RPMI8226 (cell line): Measurements from ENCODE around the gene MAP4K2.

Experiments used
- DNase-seq: peaks from one replicate; pipeline ENCODE4 v3.0.0-alpha.2; 2015

MAP4K2 gene

DNA sequence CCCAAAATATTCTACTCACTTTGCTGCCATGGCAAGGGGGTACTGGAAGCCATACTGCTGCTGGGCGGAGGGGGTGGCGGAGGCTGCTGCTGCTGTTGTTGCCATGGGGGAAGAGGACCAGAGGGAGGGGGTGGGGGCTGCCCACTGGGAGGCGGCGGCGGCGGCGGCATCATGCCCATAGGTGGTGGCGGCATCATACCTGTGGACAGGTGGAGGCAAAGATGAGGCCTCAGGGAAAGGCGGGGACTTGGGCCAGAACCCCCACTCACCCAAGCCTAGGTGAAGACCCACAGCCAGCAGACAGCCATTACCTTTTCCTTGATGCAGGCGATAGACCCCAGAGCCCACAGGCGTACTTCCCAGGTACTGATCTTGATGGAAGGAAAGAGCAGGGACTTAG is 36.1 kb downstream of the MAP4K2 start:
- no peak for DNase-seq

DNA sequence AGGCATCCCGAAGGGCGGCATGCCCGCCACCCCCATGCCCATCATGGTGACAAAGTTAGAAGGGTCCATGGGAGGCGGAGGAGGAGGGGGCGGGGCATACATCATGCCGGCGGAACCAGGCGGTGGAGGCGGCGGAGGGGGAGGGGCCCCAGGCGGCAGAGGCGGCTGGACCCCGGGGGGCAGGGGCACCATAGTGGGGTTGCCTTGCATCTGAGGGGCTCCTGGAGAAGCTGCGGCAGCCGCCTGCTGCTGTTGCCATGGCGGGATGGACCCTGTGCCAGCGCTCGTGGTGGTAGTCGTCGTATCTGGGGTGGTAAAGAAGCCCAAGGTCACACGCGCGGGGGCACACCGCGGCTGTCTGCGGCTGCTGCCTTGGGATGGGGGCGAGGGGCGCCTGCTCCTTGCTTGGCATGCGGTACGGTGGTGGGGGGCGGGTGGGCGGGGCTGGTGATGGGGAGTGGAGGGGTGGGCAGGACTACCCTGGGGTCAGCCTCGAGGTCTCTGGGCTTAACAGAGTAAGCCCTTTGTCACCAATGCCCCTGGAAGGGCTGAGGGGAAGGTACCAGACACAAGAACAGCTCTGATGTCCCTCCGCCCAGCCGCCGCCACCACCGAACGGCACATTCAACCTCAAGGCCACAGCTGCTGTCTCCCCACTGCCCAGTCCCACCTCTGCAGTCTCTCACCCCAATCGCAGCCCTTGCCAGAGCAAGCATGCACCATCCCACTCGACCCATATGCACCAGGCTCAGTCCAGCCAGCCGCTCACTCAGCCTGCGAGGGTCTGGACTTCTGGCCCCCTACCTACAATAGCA is 37.0 kb downstream of the MAP4K2 start:
- no peak for DNase-seq

DNA sequence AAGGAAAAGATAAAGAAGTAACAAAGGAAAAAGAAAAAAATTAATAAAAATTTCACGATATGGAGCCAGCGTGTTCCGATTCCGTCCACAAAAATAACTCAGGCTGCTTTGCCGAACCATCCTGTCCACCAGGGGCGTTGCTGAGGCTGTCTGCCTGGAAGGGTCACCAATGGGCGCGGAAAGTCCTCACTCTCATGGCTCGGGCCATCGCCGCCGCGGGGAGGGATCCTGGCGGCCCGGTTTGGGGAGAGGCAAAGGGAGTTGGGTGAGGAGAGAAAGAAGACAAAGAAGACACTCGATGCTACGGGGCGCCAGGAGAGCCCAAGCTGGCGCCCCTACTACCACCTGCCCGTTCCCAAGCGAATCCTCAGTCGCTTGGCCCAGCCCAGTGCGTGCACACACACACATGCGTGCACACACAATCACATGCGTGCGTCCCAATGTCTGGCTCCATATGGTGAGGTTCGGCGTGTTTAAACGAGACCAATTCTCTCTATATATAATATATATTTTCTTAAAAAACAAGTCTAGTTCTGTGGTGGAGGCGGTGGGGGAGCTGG is 37.6 kb downstream of the MAP4K2 start:
- DNase-seq: no peak

DNA sequence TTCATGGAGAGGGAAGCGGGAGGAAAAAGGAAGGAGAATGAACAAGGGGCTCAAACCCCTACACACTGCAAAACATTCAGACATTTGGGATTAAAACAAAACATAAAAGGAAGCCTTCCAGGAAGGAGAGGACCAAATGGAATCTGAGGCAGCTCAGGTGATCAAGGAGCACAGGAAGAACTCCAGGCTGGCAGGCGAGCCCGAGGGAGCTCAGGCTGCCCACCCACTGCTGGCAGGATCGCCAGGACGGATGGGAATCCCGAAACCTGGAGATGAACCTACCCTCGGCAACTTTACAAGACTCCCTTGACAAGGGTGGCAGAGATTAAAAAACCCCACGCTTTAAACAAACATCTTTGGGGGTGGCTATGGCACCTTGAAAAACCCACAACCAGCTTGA is 38.3 kb downstream of the MAP4K2 start:
- no peak for DNase-seq

DNA sequence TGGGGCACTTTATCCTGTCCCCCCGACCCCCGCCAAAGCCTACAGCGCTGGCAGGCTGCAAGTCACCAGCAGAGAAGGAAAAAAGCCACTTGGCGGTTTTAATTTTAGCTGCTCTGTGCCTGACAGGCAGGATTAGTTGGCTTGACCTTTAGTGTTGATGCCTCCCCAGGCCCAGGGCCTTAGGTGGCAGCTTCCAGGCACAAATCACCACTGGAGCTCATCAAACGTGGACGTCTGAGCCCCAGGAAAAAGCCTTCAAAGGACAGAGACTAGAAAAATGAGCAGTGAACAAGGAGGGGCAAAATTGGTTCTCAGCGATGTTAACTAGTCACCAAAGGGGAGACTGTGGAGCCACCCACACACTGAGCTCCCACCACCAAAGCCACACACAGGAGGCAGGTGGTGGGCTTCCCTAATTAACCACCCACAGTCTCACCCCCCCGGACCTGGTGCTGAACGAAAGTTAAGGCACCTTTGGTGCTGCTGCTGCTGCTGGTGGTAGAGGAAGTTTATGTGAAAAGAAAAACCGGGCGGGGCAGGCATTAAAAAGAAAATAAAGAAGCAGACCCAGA is 38.9 kb downstream of the MAP4K2 start:
- DNase-seq: no peak

DNA sequence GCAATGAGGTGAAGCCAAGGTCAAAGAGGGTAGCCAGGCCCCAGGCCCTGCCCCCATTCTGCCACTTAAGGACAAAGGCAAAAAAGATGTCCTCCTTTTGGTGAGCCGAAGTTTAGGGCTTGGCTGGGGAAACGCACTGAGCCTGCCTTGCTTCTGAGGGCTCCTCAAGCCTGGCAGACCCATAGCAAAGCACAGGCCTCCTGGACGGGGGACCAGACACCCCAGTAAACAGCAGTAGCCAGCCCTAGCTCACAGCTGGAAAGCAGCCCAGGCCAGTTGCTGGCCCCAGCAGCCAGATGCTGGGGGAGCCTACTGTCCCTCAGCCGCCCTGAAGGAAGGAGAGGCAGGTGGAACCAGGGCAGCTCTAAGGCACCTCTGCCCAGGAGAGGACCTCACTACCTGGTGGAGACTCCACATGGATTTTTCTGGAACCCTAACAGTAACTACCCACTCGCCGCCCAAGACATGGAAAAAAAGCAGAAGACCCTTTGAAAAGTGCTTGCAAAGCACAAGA is 39.4 kb downstream of the MAP4K2 start:
- DNase-seq: no peak

DNA sequence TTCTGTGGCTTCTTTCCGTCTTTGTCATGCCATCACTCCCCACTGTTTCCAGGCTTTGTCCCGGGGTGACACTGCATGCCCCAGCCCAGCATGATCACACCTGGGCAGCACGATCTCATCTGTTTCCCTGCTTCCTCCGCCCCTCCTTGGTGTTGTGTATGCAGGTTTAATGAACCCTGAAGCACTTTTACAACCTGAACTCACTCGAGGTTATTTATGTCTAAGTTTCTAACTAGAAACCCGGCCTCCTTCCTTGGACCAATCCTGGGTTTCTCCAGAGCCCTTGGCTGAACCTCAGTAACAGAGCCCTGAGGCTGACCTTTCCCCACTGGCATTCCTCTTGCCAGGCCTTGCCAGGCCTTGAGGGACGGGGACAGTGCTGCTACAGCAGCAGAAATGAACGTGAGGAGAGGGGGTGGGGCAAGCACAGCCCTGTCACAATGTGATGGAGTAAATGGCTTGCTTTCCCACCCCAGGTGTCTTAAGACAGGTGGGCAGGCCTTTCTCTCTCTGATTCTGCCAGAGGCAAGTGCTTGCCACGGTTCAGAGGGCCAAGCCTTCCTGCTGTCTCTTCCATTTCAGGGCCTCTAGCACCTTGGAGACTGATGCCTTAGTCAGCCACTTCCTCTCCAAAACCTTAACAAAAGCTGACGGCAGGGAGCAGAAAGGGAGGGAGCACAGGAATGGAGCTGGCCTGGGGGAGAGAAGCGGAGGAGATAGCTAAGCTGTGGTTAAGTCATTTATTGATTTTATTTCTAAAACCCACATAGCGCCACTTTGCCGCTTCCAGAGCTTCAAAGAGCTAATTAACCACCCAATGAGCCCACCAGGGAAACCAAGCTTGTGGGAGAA is 40.1 kb downstream of the MAP4K2 start:
- no peak for DNase-seq

DNA sequence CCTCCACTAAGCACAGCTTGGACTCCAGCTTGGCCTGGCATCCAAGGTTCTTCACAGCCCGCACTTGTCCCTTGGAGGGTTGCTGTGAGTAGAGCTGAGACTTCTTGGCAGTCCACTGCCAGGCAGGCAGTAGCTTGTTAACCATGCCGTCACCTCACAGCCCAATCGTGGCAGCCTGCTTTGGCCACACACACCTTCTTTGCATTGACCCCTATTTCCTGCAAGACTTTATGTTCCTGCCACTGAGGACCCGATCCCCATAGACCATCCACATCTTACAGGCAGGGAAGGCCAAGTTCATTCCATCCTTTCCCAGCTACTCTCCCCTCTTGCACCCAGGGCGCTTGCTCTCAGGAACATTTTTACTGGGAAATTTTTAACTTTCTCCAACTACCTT is 40.7 kb downstream of the MAP4K2 start:
- DNase-seq: no peak

DNA sequence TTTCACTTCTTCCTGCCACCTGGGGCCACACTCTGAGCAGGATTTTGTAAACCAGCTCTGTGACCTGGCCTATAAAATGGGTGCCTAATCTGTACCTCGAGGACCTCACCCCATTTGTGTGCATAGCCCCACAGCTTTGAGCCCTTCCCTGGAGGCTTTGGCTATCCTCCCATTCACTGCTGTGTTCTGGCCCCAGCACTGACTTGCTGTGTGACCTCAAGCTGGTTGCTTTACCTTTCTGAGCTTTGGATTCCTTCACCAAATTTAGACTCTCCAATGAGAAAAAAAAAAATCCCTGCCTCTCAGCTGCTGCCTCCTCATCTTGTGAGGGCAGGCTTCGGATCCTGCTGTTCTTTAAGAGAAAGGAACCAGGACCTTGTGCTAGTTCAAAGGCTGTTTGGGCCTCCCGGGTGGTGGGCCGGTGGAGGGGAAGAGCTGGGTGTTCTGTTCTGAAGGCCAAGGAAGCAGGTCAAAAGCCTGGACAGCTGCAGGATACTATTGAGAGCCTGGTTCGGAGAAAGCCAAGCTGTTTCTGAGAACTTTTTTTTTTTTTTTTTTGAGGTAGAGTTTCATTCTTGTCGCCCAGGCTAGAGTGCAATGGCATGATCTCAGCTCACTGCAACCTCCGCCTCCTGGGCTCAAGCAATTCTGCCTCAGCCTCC is 42.1 kb downstream of the MAP4K2 start:
- DNase-seq: no peak

DNA sequence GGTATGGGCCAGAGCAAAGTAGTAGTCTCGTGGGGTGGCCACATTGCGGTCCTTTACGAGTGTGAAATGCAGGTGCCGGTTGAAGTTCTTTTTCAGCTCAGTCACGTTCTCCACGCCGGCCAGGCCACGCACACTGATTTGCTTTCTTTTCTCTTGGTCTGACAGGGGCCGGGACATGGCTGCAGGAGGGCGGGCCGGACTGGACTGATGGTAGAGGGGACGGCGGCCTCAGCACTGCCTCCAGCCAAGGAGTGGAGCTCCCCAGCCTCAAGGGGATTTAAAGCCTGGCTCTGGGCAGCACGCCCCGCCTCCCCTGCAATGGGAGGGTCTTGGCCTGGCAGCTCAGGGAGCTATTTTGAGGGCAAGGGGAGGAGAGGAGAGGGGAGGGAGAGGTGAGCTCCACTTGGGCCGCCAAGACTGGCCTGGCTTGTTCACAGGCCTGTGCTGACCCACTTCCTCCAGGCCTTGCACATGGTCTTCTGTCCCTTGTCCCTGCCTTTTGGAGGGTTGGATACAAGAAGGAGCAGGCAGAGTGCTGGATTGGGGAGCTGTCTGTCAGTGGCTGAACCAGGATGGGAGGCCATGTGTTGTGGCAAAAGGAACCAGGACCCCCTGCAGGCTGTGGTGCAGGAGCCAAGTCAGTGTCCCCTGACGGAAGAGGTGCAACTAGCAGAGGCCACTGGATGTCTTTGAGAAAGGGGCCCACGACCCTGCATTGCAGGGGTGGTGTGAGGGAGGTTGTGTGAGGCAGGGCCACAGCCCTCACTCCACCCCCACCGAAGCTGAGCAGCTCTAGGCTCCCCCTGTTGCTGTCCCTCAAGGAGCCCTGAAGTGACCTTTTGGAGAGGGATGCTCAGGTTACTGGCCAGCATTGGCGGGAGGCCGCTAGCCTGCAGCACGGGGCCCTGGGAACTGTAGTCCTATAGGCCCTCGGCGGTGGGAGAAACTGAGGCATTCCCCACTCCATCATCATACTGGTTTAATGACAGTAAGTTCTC is 43.0 kb downstream of the MAP4K2 start, which contains the start of gene PYGM:
Gene PYGM (minus strand): TSS at position 253 of the 998 bp plus-strand sequence. CDS start 76 bp downstream, at position 177.
- no peak for DNase-seq

DNA sequence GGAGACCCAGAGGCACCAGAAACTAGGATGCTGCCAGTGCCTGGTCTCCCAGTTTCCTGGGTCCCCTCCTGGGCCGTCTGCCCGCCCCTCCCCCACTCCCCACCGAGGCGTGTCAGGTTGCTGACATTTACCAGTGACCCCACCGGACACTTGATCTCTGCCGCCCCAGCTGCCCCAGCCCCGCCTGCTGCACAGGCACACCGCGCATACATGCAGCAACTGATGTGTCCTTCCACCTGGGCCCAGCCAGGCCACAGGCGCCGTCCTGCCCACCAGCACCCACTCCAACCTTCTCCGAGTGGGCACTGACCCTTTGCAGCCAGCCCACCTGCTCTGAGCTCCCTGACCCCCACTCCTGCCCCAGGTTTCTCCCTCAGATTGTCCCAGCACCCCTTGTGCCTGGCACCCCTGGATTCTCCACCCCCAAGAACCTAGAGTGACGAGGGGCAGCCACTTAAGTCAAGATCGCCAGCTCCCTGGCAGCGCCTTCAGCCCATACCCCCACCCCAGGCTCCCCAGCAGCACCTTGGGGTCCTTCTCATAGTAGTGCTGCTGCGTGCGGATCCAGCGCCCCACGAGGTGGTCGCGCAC is 43.8 kb downstream of the MAP4K2 start:
- no peak for DNase-seq

DNA sequence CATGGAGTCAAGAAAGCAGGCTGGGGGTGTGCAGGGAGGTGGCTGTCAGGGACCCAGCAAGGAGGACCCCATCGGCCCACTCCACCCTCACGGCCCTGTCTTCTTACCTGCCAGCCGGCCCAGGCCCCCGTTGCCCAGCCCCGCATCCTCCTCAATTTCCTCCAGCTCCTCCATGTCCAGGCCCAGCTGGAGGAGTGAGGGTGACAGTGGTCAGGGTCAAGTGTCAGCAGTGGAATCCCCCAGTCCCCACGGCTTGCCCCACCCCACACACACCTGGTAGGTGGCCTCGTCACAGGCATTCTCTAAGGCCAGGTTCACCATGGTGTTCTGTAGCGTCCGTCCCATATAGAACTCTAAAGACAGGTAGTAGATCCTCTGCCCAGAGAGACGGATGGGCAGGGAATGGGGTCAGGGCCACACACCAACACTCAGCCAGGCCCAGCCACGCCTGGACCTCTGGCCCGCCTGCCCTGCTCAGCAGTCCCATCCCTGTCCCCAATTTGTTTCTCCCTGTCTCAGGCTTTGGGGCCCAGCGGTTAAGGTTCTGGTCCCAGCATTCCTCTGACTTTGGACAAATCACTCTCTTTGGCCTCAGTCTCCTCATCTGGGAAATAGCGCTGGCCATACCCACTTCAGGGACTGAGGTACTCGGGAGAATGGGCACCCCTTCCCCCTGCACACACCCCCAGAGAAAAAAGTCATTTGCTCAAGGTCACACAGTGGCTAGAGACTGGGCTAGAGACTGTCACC is 44.5 kb downstream of the MAP4K2 start:
- DNase-seq: no peak

DNA sequence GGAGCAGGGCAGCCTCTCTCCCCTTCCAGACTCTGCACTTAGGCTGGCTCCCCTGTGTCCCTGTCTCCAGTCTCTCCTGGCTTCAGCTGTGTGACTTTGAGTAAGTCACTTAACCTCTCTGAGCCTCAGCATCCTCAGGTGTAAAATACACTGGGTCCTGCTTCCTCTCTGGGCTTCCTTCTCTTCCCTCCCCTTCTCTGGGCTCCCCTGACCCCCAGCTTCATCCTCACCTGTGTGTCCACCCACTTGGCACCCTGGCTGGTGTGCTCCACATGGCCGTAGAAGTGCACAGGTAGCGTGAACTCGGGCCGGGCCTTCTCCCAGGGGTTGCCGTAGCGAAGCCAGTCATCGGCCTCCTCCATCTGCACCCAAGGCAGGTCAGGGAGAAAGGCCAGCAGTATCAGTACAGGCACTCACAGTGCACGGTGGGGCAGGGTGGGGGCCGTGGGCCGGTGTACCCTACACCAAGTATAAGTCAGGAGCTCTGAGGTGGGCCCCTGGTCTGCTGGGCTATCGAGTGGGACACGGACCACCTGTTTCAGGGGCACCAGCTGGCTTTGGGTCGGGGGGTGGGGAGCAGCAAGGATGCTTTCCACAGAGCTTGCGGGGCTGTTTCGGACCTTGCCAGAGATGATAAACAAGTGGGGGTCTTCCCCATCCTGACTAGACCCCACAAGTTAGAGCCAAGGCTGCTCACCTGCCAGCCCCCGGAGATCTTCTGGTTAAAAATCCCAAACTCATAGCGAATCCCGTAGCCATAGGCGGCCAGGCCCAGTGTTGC is 45.3 kb downstream of the MAP4K2 start:
- no peak for DNase-seq

DNA sequence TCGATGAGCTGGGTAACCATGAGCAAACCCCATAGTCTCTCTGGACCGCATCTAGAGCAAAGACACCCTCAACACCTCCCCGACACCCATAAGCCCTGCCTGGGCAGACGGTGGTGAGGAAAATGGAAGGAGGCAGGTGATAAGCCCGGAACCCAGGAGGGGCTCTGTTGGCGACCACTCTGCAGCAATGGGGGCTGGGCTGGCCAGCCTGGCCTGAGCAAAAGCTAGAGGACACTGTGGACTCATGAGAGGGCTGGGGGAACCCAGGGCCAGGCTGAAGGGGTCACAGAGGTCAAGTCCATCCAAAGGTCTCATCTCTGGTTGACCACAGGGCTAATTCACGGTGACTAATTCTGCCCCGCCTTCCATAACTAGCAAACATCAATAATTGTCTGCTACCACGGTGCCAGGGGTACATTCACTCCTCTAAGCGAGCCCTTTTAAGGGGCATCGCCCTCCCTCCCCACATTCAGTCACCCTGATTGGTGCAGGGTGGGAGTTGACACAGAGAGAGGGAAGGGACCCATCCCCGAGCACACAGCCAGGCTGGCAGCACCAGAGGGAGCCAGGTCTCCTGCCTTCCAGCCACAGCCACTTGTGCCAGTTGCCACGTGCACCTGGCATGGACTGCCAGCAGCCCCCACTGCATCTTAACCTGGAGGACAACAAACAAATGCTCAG is 47.2 kb downstream of the MAP4K2 start:
- DNase-seq: peak; percentile 40

DNA sequence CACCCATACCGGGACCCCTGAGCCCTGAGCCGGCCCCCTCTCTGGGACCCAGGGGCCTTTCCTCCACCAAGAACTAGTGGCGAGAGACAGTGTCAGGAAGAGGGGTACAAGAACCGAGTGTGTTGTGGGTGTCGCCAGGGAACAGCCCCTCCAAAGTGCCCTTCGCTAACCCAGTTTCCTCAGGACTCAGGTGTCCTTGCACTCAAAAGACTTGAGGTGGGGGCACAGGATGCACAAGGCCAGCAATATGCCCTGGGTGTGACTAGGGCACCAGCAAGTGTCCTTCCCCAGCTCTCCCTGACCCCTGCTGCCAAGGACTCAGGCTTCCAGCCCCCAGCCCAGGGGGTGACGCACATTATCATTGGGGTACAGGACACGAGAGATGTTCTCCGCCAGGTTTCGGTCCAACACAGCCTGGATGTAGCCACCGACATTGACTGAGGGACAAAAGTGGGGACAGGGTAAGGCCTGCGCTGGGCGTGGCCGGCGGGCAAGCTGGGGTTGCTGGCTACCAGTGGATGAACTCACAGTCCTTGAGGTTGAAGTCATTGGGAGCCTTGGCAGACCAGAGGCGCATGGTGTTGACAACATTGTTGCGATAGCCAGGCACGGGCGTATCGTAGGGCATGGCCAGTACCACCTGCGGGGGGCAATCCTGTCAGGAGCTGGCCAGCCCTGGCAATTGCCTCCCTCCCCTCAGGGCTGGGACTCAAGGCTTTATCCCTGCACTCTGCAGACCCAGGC is 47.9 kb downstream of the MAP4K2 start:
- DNase-seq: no peak

DNA sequence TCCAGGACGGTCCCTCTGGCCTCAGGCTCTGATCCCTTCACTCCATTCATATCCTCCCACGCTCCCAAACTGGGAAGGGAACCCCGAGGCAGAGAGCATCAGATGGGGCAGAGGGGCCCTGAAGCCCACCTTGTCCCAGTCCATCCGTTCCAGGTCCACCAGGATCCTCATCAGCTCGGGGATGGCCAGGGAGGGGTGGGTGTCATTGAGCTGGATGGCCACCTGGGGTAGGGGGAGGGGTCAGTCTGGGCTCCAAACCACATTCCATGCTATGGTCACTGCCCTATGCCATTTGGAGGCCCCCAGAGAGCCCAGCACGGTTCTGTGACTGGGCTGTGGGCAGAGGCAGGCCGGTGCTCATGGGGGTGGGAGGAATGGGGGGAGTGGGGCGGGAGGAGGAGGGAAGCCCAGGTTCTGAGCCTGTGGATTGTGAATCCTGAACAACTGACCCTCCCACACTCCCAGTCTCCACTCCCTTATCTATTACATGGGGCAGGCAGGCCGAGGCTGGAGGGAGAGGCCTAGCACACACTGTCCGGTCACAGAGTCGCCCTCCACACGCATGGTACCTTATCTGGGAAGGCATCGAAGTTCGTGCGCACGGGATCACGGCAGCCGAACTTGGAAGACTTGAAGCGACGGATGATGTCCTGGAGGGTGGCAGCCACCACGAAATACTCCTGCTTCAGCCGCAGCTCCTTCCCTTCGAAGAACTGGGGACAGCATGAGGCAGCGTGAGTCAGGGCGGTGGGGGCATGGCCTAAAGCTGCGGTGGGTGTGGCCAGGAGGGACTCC is 48.7 kb downstream of the MAP4K2 start:
- DNase-seq: no peak
